ENCODE measurements around the gene DSCAM. TPM values are rescaled to one million over a fixed set of nuclear protein-coding genes. Genes with fewer than 3 reads are reported as not detected.

DSCAM gene
- total RNA-seq, 1 donor from 2014 or later = not detected

DNA sequence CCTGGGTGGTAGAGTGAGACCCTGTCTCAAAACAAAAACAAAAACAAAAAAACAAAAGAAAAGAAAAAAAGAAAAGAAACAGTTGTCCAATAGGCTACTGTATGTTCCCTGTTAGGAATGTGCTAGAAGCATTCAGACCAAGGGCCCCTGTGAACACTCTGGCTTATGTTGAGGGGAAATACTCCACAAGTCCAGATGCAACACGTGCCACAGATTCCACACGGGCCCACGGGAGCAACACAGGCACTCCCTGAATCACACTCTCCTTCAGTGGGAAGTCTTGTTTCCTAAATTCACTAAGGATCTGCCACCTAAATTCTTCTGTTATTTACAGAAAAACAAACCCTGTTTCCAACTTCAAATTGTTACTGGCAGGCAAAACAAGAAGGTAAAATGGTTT is 688.6 kb downstream of the DSCAM start:
- TF ChIP-seq EZH2phosphoT487 (IDR thresholded peaks at IDR 0.05) = no peak
- TF ChIP-seq, protein P1, sequence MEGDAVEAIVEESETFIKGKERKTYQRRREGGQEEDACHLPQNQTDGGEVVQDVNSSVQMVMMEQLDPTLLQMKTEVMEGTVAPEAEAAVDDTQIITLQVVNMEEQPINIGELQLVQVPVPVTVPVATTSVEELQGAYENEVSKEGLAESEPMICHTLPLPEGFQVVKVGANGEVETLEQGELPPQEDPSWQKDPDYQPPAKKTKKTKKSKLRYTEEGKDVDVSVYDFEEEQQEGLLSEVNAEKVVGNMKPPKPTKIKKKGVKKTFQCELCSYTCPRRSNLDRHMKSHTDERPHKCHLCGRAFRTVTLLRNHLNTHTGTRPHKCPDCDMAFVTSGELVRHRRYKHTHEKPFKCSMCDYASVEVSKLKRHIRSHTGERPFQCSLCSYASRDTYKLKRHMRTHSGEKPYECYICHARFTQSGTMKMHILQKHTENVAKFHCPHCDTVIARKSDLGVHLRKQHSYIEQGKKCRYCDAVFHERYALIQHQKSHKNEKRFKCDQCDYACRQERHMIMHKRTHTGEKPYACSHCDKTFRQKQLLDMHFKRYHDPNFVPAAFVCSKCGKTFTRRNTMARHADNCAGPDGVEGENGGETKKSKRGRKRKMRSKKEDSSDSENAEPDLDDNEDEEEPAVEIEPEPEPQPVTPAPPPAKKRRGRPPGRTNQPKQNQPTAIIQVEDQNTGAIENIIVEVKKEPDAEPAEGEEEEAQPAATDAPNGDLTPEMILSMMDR (IDR thresholded peaks at IDR 0.05) = no peak
- no peak for TF ChIP-seq EZH2 (IDR thresholded peaks at IDR 0.05)
- Histone ChIP-seq H3K9me3 (ENCODE audit: low read depth) (no peaks in the 10 kb centered on the region), H4K20me1 (ENCODE audit: low read depth) (no peaks in the 10 kb centered on the region), H3K4me3 (no peak overlapping the region), H3K79me2 (ENCODE audit: low read depth) (no peaks in the 10 kb centered on the region), H3K4me1 (peaks cover 2% of the 10 kb centered on the region), H3K27me3 (no peaks in the 10 kb centered on the region), H3F3A (ENCODE audit: low read depth) (no peaks in the 10 kb centered on the region), H3K27ac (no peak overlapping the region), H3K36me3 (no peaks in the 10 kb centered on the region), H3K4me2 (no peak overlapping the region), H3K9ac (no peak overlapping the region), H2AFZ (replicated peaks) (no peak overlapping the region)
- Mint-ChIP-seq H3K4me3 (no peak overlapping the region), H3K9me3 (peaks cover 4% of the 10 kb centered on the region), H3K27ac (no peak overlapping the region), H3K36me3 (no peaks in the 10 kb centered on the region), H3K4me1 (peaks cover 18% of the 10 kb centered on the region), H3K27me3 (ENCODE audit: insufficient read depth, low read depth) (peaks cover 7% of the 10 kb centered on the region)
- DNase-seq (ENCODE audit: low spot score) = no peak

DNA sequence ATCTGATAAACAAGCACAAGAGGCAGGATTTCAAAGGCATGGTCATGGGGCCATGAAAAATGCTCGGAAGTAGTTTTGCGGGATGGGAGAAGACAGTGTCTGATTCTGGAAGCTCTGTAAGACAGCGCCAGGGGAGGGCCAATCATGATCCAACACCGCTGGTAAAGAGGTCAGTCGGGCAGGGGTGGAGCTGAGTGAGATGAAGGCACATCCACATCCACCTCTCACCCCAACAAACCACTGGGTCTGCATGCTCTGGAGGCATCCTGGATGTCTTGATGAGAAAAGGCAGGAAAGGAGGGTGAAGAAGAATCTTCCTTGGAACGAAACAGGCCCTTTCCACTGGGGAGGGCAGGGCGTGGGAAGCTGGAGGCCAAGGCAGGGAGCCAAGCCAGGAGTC is 691.4 kb downstream of the DSCAM start:
- H3K79me2 ChIP-seq (ENCODE audit: low read depth) = no peaks in the 10 kb centered on the region
- H4K20me1 ChIP-seq (ENCODE audit: low read depth) = no peaks in the 10 kb centered on the region
- no peak overlapping the region for H3K4me2 ChIP-seq
- H3K27me3 ChIP-seq = no peaks in the 10 kb centered on the region
- no peak for DNase-seq (ENCODE audit: low spot score)
- Mint-ChIP-seq H3K4me3 (no peak overlapping the region), H3K27me3 (ENCODE audit: insufficient read depth, low read depth) (peaks cover 4% of the 10 kb centered on the region), H3K4me1 (peaks cover 23% of the 10 kb centered on the region), H3K36me3 (no peaks in the 10 kb centered on the region), H3K27ac (no peak overlapping the region), H3K9me3 (peaks cover 6% of the 10 kb centered on the region)
- H3K27ac ChIP-seq = no peak overlapping the region
- H3K9ac ChIP-seq = no peak overlapping the region
- H3K4me1 ChIP-seq = peaks cover 6% of the 10 kb centered on the region
- H3K36me3 ChIP-seq = no peaks in the 10 kb centered on the region
- no peak overlapping the region for H2AFZ ChIP-seq (replicated peaks)
- no peak overlapping the region for H3K4me3 ChIP-seq
- no peaks in the 10 kb centered on the region for H3F3A ChIP-seq (ENCODE audit: low read depth)
- TF ChIP-seq, protein P1 (IDR thresholded peaks at IDR 0.05) = no peak
- TF ChIP-seq EZH2phosphoT487 (IDR thresholded peaks at IDR 0.05) (no peak), EZH2 (IDR thresholded peaks at IDR 0.05) (no peak)
- H3K9me3 ChIP-seq (ENCODE audit: low read depth) = no peaks in the 10 kb centered on the region

DNA sequence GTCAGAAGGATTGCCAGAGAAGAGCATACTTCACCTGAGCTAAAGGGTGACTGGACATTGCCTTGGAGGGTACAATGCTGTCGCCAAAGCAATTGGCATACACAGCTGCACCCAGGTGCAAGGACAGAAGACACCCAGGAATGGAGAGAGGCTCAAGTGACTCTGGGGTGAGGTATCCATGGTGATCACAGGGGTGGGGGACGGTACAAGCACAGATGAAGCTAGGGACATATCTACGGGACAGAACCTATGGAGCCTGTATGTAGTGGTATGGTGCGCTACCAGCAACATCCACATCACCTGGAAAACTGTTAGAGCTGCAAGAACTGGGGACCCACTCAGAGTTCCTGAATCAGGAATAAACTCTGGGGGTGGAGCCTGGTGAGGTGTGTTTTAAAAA is 693.6 kb downstream of the DSCAM start:
- no peak overlapping the region for H3K4me3 ChIP-seq
- no peak overlapping the region for H3K9ac ChIP-seq
- no peaks in the 10 kb centered on the region for H3K36me3 ChIP-seq
- Mint-ChIP-seq H3K9me3 (peaks cover 6% of the 10 kb centered on the region), H3K4me1 (peaks cover 23% of the 10 kb centered on the region), H3K27me3 (ENCODE audit: insufficient read depth, low read depth) (peaks cover 4% of the 10 kb centered on the region), H3K4me3 (no peak overlapping the region), H3K36me3 (no peaks in the 10 kb centered on the region), H3K27ac (no peak overlapping the region)
- H3K79me2 ChIP-seq (ENCODE audit: low read depth) = no peaks in the 10 kb centered on the region
- no peak for DNase-seq (ENCODE audit: low spot score)
- TF ChIP-seq, protein P1 (IDR thresholded peaks at IDR 0.05) = no peak
- TF ChIP-seq EZH2phosphoT487 (IDR thresholded peaks at IDR 0.05) (no peak), EZH2 (IDR thresholded peaks at IDR 0.05) (no peak)
- H3K27me3 ChIP-seq = no peaks in the 10 kb centered on the region
- no peaks in the 10 kb centered on the region for H3K9me3 ChIP-seq (ENCODE audit: low read depth)
- no peak overlapping the region for H3K4me2 ChIP-seq
- H2AFZ ChIP-seq (replicated peaks) = no peak overlapping the region
- no peaks in the 10 kb centered on the region for H4K20me1 ChIP-seq (ENCODE audit: low read depth)
- peaks cover 6% of the 10 kb centered on the region for H3K4me1 ChIP-seq
- H3F3A ChIP-seq (ENCODE audit: low read depth) = no peaks in the 10 kb centered on the region
- H3K27ac ChIP-seq = no peak overlapping the region
